Measurements from ENCODE around the gene CPN2.

Gene CPN2

DNA sequence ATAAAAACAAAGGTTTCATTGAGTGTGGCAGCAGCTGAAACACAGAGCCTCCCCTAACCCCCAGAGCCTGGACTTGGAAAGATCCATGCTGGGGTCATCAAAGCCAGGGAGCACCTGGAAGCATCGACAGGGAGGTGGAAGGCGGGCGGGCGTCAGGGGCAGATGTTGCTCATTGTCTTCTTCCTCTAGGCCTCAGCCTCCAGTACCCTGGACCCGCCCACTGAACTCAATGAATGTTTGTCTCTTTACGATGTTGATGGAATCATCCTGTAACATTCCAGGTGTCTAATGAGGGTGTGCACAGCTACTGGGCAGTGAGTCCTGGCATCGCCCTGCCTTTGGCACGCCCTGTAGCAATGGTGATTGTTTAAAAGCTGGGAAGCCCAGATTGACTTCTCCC, 38.1 kb upstream of the CPN2 start:
- no peak for DNase-seq (ENCODE audit: low read depth, low spot score)
- H3K36me3 ChIP-seq (ENCODE audit: control insufficient read depth, insufficient read depth, low read length): no peaks in the 10 kb centered on the region
- WGBS (ENCODE audit: insufficient coverage, insufficient read length): no CpG with 5 or more reads among the region's 8 CpGs
- H3K27ac ChIP-seq (ENCODE audit: low read length): no peak overlapping the region
- no peak overlapping the region for H3K4me3 ChIP-seq (ENCODE audit: low read length)
- no peaks in the 10 kb centered on the region for H3K9me3 ChIP-seq (ENCODE audit: control insufficient read depth, insufficient read depth, low read length)
- H3K4me1 ChIP-seq (ENCODE audit: control insufficient read depth, insufficient read depth, low read length): no peaks in the 10 kb centered on the region
- H3K27me3 ChIP-seq (ENCODE audit: control insufficient read depth, insufficient read depth, low read length): no peaks in the 10 kb centered on the region; the same call in 1 of the 2 replicates

DNA sequence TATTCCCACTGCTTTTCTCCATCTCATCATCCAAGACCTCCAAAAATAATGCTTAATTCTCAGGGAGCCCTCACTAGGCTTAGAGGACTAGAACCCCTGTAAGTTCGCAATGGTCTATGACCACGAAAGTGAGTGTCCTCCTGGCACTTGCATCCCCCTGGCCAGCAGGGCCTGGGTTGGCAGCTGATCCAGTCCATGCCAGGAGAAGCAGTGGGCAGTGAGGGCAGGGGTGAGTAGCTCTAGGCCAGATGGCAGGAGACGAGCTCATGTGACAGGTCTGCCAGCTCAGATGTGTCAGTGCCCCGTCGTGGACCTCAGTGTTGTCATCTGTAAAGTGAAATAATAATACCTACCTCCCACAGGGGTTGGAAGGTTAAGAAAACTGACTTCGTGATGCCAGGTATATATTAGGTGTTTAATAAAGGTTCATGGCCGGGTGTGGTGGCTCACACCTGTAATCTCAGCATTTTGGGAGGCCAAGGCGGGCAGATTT, 36.8 kb upstream of the CPN2 start:
- no peaks in the 10 kb centered on the region for H3K9me3 ChIP-seq (ENCODE audit: control insufficient read depth, insufficient read depth, low read length)
- no peak overlapping the region for H3K4me3 ChIP-seq (ENCODE audit: low read length)
- H3K27ac ChIP-seq (ENCODE audit: low read length): no peak overlapping the region
- DNase-seq (ENCODE audit: low read depth, low spot score): no peak
- H3K4me1 ChIP-seq (ENCODE audit: control insufficient read depth, insufficient read depth, low read length): peaks cover 3% of the 10 kb centered on the region; the same call in 1 of the 2 replicates
- WGBS (ENCODE audit: insufficient coverage, insufficient read length): no CpG with 5 or more reads among the region's 8 CpGs
- H3K27me3 ChIP-seq (ENCODE audit: control insufficient read depth, insufficient read depth, low read length): no peaks in the 10 kb centered on the region; the same call in 1 of the 2 replicates
- H3K36me3 ChIP-seq (ENCODE audit: control insufficient read depth, insufficient read depth, low read length): no peaks in the 10 kb centered on the region

DNA sequence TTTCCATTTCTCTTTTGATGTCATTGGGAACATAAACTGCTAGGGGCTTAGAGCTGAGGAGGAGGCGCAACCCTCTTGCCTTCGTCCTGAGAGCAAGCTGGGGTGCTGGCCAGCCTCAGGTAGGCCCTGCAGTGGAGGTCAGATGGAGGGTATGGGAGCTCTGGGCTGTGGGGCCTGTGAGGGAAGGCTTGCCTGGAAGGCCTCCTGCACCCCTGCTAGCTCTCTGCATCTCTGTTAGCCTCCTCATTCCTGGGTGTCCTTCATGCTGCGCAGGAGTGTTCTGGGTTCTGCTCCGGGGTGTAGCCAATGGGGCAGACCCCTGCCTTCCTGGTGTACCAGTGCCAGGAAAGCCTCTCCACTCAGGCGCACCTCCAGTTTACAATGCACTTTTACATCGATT, 36.1 kb upstream of the CPN2 start:
- Histone ChIP-seq H3K4me3 (ENCODE audit: low read length) (no peak overlapping the region), H3K27me3 (ENCODE audit: control insufficient read depth, insufficient read depth, low read length) (no peaks in the 10 kb centered on the region; the same call in 1 of the 2 replicates), H3K4me1 (ENCODE audit: control insufficient read depth, insufficient read depth, low read length) (peaks cover 5% of the 10 kb centered on the region), H3K9me3 (ENCODE audit: control insufficient read depth, insufficient read depth, low read length) (no peaks in the 10 kb centered on the region), H3K27ac (ENCODE audit: low read length) (no peak overlapping the region), H3K36me3 (ENCODE audit: control insufficient read depth, insufficient read depth, low read length) (no peaks in the 10 kb centered on the region)
- WGBS (ENCODE audit: insufficient coverage, insufficient read length): no CpG with 5 or more reads among the region's 6 CpGs
- DNase-seq (ENCODE audit: low read depth, low spot score): no peak

DNA sequence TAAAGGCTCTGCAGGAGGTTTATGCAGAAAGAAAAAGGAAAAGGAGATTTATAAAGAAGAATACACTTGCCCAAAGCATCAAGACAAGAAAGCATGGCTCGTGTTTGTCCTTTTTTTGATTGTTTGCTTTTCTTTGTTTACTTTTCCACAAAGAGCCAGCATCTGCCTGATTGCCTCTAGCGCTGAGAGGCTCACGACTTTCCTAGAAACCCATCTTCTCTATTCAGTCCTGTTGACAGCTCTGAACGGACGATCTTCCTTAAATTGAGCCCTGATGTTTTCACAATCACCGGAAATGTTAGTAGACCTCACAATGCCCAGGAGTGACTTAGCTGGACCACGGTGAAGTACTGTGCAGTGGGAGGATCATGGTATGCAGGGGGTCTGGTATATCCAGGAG, 35.5 kb upstream of the CPN2 start:
- no CpG with 5 or more reads among the region's 7 CpGs for WGBS (ENCODE audit: insufficient coverage, insufficient read length)
- Histone ChIP-seq H3K27ac (ENCODE audit: low read length) (no peak overlapping the region), H3K9me3 (ENCODE audit: control insufficient read depth, insufficient read depth, low read length) (no peaks in the 10 kb centered on the region), H3K36me3 (ENCODE audit: control insufficient read depth, insufficient read depth, low read length) (no peaks in the 10 kb centered on the region), H3K27me3 (ENCODE audit: control insufficient read depth, insufficient read depth, low read length) (no peaks in the 10 kb centered on the region; the same call in 1 of the 2 replicates), H3K4me1 (ENCODE audit: control insufficient read depth, insufficient read depth, low read length) (peaks cover 5% of the 10 kb centered on the region), H3K4me3 (ENCODE audit: low read length) (no peak overlapping the region)
- no peak for DNase-seq (ENCODE audit: low read depth, low spot score)

DNA sequence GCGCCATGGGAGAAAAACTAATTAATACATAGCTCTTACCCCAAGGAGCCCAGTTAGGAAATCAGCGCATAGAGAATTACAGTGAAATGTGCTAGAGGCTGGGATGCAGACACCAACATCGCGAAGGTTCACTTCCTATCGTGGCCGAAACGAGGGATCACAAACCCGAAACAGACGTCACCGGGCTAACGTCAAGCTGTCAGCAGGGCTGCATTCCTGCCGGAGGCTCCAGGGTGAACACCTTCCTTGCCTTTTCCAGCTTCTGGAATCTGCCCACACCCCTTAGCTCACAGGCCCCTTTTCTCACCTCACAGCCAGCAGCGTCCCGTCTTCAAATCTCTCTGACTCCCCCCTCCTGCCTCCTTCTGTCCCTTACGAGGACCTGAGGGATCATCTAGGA, 34.9 kb upstream of the CPN2 start:
- H3K27ac ChIP-seq (ENCODE audit: low read length): no peak overlapping the region
- no CpG with 5 or more reads among the region's 15 CpGs for WGBS (ENCODE audit: insufficient coverage, insufficient read length)
- no peak overlapping the region for H3K4me3 ChIP-seq (ENCODE audit: low read length)
- no peak for DNase-seq (ENCODE audit: low read depth, low spot score)
- peaks cover 5% of the 10 kb centered on the region for H3K4me1 ChIP-seq (ENCODE audit: control insufficient read depth, insufficient read depth, low read length)
- H3K9me3 ChIP-seq (ENCODE audit: control insufficient read depth, insufficient read depth, low read length): no peaks in the 10 kb centered on the region
- H3K36me3 ChIP-seq (ENCODE audit: control insufficient read depth, insufficient read depth, low read length): no peaks in the 10 kb centered on the region
- no peaks in the 10 kb centered on the region; the same call in 1 of the 2 replicates for H3K27me3 ChIP-seq (ENCODE audit: control insufficient read depth, insufficient read depth, low read length)

DNA sequence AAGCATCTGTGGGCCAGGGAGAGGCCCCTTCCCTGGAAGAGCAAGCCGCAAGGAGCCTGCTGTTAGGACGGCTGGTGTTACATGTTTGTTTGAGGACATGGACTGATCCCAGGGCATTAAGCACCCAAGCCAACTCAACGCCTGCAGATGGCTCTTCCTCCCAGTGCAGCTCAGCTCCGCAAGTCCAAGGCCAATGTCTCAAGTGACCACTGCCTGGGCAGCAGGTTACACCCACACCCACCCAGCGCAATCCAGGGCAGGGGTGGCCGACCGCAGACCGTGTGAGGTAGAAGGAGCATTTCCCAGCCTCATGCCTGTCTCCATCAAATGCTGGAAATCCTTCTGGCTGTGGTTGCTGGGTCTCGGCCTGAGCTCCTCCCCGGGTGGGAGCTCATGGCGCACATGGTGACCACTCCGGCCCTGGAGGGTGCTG, 33.5 kb upstream of the CPN2 start:
- no CpG with 5 or more reads among the region's 12 CpGs for WGBS (ENCODE audit: insufficient coverage, insufficient read length)
- Histone ChIP-seq H3K4me1 (ENCODE audit: control insufficient read depth, insufficient read depth, low read length) (peaks cover 7% of the 10 kb centered on the region), H3K4me3 (ENCODE audit: low read length) (no peak overlapping the region), H3K36me3 (ENCODE audit: control insufficient read depth, insufficient read depth, low read length) (no peaks in the 10 kb centered on the region), H3K9me3 (ENCODE audit: control insufficient read depth, insufficient read depth, low read length) (no peaks in the 10 kb centered on the region), H3K27me3 (ENCODE audit: control insufficient read depth, insufficient read depth, low read length) (no peaks in the 10 kb centered on the region; the same call in 1 of the 2 replicates), H3K27ac (ENCODE audit: low read length) (no peak overlapping the region)
- DNase-seq (ENCODE audit: low read depth, low spot score): no peak

DNA sequence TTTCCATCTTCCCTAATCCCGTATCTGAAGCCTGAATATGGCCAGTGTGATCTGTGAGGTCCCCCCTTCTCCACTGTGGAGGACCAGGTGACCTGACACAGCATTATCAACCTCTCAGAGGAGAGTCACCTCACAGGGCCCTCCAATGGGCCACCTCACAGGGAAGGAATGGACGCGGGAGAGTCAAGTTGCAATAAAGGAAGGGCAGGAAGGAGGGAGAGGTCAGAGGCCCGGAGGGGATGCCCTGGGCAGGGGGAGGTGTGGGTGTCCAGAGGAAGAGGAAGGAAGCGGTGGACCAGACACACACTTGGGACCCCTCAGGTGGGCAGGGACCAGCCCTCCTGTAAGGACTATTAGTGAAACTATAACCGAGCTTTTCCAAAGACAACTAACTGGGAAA, 33.0 kb upstream of the CPN2 start:
- Histone ChIP-seq H3K9me3 (ENCODE audit: control insufficient read depth, insufficient read depth, low read length) (no peaks in the 10 kb centered on the region), H3K4me3 (ENCODE audit: low read length) (no peak overlapping the region), H3K4me1 (ENCODE audit: control insufficient read depth, insufficient read depth, low read length) (peaks cover 7% of the 10 kb centered on the region), H3K27ac (ENCODE audit: low read length) (no peak overlapping the region), H3K36me3 (ENCODE audit: control insufficient read depth, insufficient read depth, low read length) (no peaks in the 10 kb centered on the region), H3K27me3 (ENCODE audit: control insufficient read depth, insufficient read depth, low read length) (no peaks in the 10 kb centered on the region)
- DNase-seq (ENCODE audit: low read depth, low spot score): no peak
- no CpG with 5 or more reads among the region's 6 CpGs for WGBS (ENCODE audit: insufficient coverage, insufficient read length)

DNA sequence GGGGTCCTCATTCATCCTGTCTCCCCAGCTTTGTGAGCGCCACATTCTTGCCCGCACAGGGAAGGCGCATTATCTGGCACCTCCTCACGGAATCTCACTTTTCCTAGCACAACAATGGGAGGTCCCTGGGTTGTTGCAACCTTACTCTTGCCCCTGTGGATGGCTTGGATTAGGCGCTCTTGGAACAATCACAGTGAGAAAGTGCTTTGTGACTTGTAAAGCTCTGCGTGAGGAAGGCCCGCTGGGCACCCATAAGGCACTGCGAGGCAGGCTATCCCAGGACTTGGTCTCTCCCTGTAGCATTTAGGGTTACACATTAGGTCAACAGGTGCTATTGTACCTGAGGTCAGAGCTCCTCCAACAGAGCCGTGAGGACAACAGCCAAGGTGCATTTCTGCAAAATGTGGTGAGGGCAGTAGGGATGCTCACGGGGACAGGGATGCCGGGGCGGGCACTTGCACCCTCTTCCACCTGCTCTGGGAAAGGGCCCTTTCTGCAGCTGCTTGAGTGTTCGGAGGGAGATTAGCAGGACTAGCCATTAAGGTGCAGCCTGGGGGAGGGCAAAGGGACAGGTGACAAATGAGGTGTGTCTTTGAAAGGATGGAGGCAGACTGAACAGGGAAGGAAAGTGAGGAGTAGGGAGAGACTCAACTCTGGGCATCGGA, 32.3 kb upstream of the CPN2 start:
- Histone ChIP-seq H3K27ac (ENCODE audit: low read length) (no peak overlapping the region), H3K36me3 (ENCODE audit: control insufficient read depth, insufficient read depth, low read length) (no peaks in the 10 kb centered on the region), H3K27me3 (ENCODE audit: control insufficient read depth, insufficient read depth, low read length) (no peaks in the 10 kb centered on the region), H3K4me1 (ENCODE audit: control insufficient read depth, insufficient read depth, low read length) (peaks cover 7% of the 10 kb centered on the region), H3K9me3 (ENCODE audit: control insufficient read depth, insufficient read depth, low read length) (no peaks in the 10 kb centered on the region), H3K4me3 (ENCODE audit: low read length) (no peak overlapping the region)
- WGBS (ENCODE audit: insufficient coverage, insufficient read length): no CpG with 5 or more reads among the region's 14 CpGs
- no peak for DNase-seq (ENCODE audit: low read depth, low spot score)

DNA sequence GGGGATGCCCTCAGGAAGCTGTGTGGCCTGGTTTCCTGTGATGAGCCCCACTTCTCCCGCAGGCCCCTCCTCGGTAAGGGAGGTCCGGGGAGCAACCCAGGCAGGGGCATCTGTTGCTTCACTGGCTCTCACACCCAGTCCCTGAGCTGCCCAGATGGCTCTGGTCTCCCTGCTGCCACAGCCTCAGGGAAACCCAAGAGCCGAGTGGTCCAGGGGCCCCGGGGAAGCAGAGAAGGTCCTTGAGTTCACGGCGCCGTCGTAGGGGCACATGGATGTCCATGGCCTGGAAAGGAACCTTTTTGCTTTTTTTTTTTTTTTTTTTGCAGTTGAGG, 31.7 kb upstream of the CPN2 start:
- no peak overlapping the region for H3K27ac ChIP-seq (ENCODE audit: low read length)
- no peaks in the 10 kb centered on the region for H3K9me3 ChIP-seq (ENCODE audit: control insufficient read depth, insufficient read depth, low read length)
- peaks cover 7% of the 10 kb centered on the region for H3K4me1 ChIP-seq (ENCODE audit: control insufficient read depth, insufficient read depth, low read length)
- H3K4me3 ChIP-seq (ENCODE audit: low read length): no peak overlapping the region
- no CpG with 5 or more reads among the region's 9 CpGs for WGBS (ENCODE audit: insufficient coverage, insufficient read length)
- H3K36me3 ChIP-seq (ENCODE audit: control insufficient read depth, insufficient read depth, low read length): no peaks in the 10 kb centered on the region
- H3K27me3 ChIP-seq (ENCODE audit: control insufficient read depth, insufficient read depth, low read length): no peaks in the 10 kb centered on the region
- DNase-seq (ENCODE audit: low read depth, low spot score): no peak

DNA sequence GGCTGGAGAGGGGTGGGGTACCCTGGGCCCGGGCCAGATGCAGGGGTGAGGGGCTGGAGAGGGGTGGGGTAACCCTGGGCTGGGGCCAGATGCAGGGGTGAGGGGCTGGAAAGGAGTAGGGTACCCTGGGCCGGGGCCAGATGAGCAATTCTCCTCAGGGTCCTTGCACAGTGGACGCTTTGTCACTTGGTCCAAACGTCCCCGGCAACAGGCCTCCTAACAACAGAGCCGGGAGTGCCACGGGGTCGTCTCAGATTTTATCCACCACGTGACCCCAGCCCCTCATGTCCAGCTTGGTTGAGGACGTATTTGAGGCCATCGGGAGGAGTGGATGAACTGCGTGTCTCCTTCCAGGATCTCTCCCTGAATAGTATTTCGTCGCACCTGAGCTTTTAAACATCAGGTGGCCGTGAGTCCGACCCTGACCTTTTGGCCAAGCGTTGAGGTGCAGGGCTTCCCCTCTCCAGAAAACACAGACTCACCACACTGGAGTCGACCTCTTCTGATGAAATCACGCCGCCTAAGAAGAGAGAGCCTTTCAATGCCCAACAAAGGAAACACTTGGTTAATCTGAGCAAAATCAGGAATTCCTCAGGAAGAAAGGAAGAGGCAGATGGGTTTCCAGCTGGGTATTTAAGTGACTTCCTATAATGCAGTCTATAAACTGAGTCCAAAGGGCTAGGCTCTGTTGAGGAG, 31.2 kb upstream of the CPN2 start:
- no peak overlapping the region for H3K4me3 ChIP-seq (ENCODE audit: low read length)
- no CpG with 5 or more reads among the region's 20 CpGs for WGBS (ENCODE audit: insufficient coverage, insufficient read length)
- no peaks in the 10 kb centered on the region for H3K27me3 ChIP-seq (ENCODE audit: control insufficient read depth, insufficient read depth, low read length)
- DNase-seq (ENCODE audit: low read depth, low spot score): no peak
- no peaks in the 10 kb centered on the region for H3K9me3 ChIP-seq (ENCODE audit: control insufficient read depth, insufficient read depth, low read length)
- no peak overlapping the region for H3K27ac ChIP-seq (ENCODE audit: low read length)
- peaks cover 7% of the 10 kb centered on the region for H3K4me1 ChIP-seq (ENCODE audit: control insufficient read depth, insufficient read depth, low read length)
- no peaks in the 10 kb centered on the region for H3K36me3 ChIP-seq (ENCODE audit: control insufficient read depth, insufficient read depth, low read length)

Measured in iPS DF 6.9 (cell line).